Stromal cell of bone marrow (primary cell): Measurements from ENCODE around the gene DCDC2.
"Not testable (repeated sequence)": the region's sequence is repeated elsewhere in the genome, so short reads cannot be mapped to it uniquely, and the experiment has no call there.

ENCODE experiments used
- DNase-seq: peaks from one replicate; pipeline ENCODE4 v3.0.0-alpha.2; 2012; ENCODE audit warnings: low read depth

The DCDC2 gene

DNA sequence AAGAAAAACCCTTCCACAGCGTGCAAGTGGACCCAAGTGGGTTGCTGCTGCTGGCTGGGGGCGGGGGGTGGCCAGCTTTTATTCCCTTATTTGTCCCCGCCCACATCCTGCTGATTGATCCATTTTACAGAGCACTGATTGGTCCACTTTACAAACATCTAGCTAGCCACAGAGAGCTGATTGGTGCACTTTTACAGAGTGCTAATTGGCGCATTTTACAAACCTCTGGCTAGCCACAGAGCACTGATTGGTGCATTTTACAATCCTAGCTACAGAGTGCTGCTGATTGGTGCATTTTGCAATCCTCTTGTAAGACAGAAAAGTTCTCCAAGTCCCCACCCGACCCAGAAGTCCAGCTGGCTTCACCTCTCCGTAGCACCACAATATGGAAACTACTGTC, 99.6 kb downstream of the DCDC2 start:
- not testable (repeated sequence) for DNase-seq

- no peak for DNase-seq
These were observed 100.6 kb downstream of the DCDC2 start for GRCh38 chr6:24257282-24257681.

DNA sequence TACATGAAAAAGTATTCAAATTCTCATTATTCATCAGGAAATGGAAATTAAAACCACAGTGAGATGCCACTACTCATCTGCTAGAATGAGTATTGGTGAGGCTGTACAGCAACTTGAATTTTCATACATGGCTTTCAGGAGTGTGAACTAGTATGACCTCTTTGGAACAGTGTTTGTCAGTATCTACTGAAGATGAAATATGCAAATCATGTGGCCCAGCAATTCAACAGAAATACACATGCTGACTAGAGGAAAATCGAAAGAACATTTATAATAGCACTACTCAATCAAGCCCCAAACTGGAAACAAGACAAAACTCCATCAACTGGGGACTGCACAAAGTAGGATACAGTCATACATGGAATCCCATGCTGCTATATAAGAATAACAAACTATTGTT, 102.2 kb downstream of the DCDC2 start:
- no peak for DNase-seq

DNA sequence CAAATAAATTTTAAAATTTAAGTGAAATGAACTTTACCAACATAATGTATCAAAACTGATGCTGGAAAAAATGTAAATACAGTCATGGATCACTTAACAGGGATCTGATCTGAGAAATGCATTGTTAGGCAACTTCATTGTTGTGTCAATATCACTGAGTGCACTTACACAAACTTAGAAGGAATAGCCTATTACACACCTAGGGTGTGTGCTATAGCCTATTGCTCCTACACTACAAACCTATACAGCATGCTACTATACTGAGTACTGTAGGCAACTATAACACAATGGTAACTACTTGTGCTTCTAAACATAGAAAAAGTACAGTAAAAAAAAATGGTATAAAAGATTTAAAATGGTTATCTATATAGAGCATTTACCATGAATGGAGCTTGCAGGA, 104.5 kb downstream of the DCDC2 start:
- no peak for DNase-seq

DNA sequence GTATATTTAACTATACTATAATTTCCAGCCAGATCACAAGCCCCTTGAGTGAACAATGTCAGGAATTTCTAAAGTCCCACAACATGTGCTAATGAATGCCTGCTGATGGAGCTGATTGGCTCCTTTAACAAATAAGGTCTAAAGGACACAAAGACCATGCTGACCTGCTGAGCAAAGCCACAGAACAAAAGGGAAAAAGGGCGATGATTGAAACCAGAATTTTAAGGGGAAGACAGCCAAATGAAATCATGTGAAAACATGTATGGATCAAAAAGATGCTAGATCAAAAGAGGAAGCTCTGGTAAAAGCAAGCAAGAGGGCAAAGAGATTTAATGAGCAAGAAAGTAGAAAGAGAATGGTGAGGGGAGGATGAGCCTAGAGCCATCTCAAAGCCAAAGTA, 105.6 kb downstream of the DCDC2 start:
- no peak for DNase-seq

- DNase-seq: no peak
These were observed 106.5 kb downstream of the DCDC2 start for GRCh38 chr6:24251339-24251738.

- no peak for DNase-seq
These were observed 107.9 kb downstream of the DCDC2 start for GRCh38 chr6:24249926-24250325.

DNA sequence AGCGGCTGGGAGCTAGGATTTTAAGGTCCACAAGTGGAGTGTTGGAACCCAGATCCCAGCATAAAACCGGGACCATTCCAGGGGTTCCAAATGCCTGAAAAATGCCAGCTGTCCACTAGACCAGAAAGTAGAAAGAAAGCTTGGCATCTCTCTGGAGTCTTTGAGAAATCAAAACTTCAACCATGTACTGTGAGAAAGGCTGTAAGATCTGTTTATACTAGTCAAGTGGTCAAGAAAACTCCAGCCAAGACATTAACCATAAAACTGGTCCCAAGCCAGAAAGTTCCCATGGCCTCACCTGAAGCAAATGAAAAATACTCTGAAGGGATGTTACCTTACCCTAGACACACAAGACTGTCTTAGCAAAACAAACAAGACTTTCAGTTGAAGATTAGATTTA, 112.6 kb downstream of the DCDC2 start:
- DNase-seq: no peak

GRCh38 chr6:24242924-24243323, 114.9 kb downstream of the DCDC2 start:
- no peak for DNase-seq

- DNase-seq: not testable (repeated sequence)
These were observed 116.1 kb downstream of the DCDC2 start for GRCh38 chr6:24241779-24242178.

- no peak for DNase-seq
These were observed 116.9 kb downstream of the DCDC2 start for GRCh38 chr6:24240943-24241342.

GRCh38 chr6:24240380-24240928, 117.4 kb downstream of the DCDC2 start:
- DNase-seq: no peak

- no peak for DNase-seq
These were observed 119.2 kb downstream of the DCDC2 start for GRCh38 chr6:24238700-24239099.

GRCh38 chr6:24236779-24237178, 121.1 kb downstream of the DCDC2 start:
- DNase-seq: not testable (repeated sequence)

DNA sequence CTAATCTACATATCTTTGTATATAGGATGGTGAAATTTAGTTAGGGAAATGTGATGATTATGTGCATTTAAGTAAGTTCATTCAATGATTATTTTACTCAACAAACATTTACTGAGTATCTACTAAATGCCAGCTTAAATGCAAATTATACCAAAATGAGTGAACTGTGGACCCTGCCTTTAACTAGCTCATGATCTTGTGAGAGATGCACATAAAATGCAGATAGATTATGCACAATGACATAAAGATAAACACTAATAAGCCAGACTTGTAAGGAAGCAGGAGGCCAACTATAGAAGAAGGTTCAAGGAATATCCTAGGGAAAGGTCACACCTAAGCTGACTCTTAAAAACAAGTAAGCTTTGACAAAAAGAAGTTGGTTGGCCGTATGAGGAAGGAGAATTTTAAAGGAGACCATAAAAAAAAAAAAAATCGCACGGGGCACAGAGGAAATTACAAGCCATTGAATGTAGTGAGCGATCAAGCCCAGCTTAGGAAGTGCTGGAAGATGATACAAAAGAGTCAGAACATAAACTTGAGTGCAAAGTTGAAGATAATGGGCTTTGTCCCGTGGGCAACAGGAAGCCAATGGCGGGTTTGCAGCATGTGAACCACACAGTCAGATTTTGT, 123.9 kb downstream of the DCDC2 start:
- DNase-seq: no peak

GRCh38 chr6:24231438-24231977, 126.4 kb downstream of the DCDC2 start:
- DNase-seq: no peak

DNA sequence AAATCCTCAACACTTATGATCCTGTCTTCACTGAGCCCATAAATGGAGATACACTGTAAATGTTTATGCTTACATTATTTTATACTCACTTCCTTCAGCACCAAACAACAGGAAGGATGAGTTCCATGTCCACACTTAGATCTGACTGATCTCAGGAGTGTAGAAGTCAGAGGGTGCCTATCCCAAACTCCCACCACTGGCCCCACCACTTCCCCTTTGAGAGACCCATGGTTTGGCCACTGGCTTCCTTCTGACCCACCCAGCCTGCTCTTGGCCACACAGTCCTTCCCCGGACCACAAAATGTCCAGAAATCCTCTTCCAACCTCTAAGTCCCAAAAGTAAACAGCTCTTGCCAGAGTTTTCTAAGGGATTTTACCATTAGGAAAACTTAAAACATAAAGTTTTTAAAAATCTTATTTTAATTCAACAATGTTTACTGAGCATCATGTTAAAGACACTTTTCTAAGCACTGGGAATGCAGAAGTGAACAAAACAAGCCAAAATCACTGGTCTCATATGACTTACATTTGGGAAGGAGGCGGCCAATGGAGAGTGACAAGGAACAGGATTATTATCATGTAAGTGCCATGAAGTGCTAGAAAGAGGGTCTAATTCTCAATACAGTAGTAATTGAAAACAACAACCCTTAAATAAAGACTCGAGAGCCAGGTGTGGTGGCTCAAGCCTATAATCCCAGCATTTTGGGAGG, 128.0 kb downstream of the DCDC2 start:
- DNase-seq: no peak

DNA sequence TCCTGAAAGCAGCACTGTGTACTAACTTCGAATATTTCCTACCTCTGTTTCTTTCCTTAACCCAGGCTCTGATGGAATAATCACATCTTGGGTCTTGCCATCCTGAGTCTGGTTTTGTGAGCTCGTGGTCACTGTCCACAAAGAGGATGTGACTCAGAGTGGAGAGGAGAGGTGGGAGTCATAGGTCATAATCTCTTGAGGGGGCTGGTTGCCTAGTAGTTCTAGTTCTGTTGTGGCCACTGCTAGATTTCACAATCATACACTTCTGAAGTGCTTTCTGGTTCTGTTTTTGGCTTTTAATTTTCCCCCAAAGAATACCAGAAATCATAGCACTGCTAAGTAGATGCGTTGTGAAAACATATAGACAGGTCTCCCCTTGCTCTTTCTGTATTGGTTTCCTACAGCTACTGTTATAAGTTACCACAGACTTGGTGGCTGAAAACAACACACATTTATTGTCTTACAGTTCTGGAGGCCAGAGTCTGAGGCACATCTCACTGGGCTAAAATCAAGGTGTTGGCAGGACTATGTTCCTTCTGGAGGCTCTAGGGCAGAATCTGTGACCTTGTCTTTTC, 129.1 kb downstream of the DCDC2 start:
- peak; percentile 80 for DNase-seq

DNA sequence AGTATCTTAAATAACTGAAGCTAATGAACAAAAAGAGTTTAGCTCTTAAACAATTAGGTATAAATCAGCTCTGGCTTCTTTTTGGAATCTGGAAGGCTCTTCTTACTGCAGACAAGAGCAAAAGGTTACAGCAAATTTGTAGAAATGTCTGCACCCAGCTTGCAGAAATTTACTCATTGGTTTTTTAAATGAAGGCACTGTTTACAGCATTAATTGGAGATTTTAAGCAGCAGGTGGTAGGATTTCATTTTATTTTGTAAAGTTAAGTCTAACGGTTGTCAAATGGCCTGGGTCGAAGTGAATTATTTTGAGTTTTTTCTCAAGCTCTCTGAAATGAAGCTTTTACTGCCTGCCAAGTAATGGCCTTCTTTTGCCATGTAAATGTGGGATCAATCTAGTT, 129.7 kb downstream of the DCDC2 start:
- no peak for DNase-seq

GRCh38 chr6:24227556-24227955, 130.3 kb downstream of the DCDC2 start:
- no peak for DNase-seq

- DNase-seq: no peak
These were observed 131.3 kb downstream of the DCDC2 start for GRCh38 chr6:24226541-24226940.

DNA sequence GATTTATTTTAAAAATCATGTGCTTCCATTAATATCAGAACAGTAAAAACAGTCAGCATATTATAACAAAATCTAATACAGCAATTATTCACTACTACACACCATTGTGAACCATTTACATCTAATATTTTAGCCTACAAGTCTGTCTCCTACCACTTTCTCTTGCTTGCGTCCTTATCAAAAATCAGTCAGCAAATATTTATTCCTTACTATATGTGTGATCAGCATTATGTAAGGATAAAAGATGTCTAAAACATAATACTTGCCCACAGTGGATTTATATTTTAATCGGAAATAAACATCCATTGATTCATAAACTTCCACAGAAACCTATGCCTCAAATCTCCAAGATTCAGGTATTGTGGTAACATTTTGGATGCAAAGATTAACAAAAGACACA, 132.0 kb downstream of the DCDC2 start:
- DNase-seq: no peak
